Hematopoietic multipotent progenitor cell treated with erythropoietin and hydrocortisone succinate and interleukin-3 and kit ligand, for 17 days (in vitro differentiated cells): ENCODE data around the gene SLCO2B1.

Experiments used
- DNase-seq: peaks from one replicate; pipeline ENCODE4 v3.0.0-alpha.2; 2015; ENCODE audit warnings: low spot score

SLCO2B1 gene

GRCh38 chr11:75194147-75194546 lies 43.2 kb downstream of the SLCO2B1 start:
- no peak for DNase-seq

DNA sequence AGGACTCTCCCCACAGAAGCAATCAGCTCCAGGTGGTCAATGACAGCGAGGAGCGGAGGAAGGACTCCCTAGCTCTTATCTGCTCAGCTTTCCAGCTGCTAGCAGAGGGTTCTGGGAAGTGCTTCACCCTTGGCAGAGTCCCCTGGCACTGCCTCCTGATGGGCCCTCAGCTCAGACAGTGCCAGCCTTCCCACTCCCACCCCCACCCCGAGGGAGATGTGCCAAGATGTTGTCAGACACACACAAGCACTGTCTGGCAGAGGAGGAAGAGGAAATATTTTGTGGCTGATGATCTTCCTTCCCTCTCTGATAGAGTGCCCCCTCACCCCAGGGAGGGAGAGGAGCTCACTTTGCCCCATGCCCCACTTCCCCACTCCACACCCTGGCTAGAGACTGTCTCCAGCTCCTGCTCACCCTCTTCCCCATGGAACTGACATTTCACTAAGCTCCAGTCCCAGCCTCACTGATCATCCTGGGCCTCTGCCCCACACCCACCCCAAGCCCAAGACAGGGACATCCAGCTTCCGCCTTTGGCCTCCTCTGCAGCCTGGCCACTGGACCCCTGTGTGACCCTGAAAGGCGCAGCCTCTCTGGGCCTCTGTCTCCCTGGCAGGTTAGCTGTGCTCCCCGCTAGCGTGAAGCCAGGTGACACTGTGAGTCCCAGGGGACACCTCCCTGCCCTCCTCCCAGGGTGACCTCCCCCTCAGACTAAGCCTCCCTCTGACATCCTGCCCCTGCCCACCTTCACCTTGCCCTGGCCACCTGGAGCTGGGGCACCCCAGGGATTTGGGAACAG lies 44.5 kb downstream of the SLCO2B1 start:
- no peak for DNase-seq

DNA sequence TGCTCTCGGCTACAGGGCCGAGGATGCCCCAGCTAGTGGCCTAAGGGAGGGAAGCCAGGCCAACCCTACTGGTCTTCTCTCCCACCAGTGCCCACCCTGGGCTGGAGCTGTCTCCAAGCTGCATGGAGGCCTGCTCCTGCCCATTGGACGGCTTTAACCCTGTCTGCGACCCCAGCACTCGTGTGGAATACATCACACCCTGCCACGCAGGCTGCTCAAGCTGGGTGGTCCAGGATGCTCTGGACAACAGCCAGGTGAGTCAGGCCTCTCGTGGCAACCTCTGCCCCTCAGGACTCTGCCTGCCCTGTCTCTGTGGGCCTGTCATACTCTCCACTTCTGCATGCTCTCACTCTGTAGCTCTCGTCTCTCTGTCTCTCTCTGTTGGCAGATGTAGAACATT lies 45.5 kb downstream of the SLCO2B1 start:
- no peak for DNase-seq

- DNase-seq, result no peak
These were observed 46.8 kb downstream of the SLCO2B1 start for GRCh38 chr11:75197512-75198277.

DNA sequence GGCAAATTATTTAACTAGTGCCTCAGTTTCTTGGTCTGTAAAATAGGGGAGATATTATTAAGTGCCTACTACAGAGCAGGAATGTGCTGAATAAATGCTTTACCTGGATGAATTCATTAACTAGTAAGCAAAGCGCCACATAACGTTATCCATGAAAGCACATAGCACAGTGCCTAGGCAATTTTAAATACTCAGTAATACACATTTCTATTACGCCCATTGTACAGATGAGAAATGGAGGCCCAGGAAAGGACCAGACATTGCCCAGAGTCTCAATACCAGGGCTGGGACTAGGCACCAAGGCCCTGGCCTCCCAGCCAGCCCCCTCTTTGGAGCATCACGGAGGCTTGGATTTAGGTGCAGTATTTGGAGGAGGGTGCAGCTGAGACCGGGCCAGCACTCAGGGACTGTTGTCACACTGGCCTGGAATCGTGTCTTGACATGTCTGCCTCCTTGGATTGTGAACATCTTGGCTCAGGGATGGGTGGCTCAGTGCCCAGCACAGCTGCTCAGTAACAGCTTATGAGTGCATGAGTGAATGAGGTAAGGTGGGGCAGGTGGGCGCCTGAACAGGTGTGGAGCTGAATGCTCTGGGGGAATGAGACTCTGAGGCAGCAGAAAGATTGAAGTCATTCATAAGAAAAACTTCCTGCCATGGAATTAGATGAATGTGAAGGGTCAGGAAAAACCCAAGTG lies 47.5 kb downstream of the SLCO2B1 start:
- no peak for DNase-seq

GRCh38 chr11:75199412-75199955 lies 48.6 kb downstream of the SLCO2B1 start:
- DNase-seq, result no peak

DNA sequence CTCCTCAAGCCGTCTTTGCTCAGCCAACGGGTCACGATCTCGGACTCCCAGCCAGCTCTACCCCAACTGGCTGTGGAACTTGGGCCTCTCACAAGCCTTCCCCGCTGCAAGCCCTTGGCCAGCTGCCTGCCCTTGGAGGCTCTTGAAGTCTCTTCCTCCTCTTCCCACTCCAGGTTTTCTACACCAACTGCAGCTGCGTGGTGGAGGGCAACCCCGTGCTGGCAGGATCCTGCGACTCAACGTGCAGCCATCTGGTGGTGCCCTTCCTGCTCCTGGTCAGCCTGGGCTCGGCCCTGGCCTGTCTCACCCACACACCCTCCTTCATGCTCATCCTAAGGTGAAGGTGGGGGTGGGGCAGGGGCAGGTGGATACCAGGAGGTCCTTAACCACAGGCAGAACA lies 49.1 kb downstream of the SLCO2B1 start:
- DNase-seq, result no peak

- DNase-seq, result no peak
These were observed 49.6 kb downstream of the SLCO2B1 start for GRCh38 chr11:75200531-75200930.

DNA sequence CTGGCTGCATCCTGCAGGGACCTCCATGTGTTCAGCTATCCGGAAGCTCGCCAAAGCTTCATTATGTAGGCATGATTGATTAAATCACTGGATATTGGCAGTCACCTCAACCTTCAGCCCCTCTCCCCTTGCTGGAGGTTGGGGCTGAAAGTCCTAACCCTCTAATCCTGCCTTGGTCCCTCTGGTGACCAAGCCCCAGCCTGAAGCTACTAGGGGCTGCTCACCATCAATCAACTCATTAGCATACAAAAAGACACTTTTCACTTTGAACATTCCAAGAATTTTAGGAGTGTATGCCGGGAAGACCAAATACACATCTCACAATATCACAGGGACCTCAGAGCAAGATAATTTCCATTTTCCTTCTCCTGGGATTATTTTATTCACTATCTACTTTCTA lies 50.9 kb downstream of the SLCO2B1 start:
- DNase-seq, result no peak

- no peak for DNase-seq
These were observed 51.3 kb downstream of the SLCO2B1 start for GRCh38 chr11:75202195-75202594.

GRCh38 chr11:75203138-75203537 lies 52.2 kb downstream of the SLCO2B1 start:
- DNase-seq, result no peak

DNA sequence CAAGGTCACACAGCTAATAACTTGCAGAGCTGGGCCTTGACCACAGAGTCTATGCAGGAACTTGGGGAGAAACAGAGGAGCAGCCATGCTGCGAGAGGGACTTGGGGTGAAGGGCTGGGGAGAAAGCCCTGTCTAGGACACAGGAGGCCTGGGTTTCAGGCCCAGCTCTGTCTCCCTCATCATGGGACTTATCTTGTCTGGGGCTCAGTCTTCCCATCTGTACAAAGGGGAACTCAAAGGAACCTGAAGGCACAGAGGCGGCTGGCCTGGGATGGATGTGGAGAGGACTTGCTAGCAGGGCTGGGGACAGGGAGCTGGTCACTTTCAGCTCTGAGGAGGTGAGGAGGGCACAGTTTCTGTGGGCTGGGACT lies 52.7 kb downstream of the SLCO2B1 start:
- DNase-seq, result no peak

DNA sequence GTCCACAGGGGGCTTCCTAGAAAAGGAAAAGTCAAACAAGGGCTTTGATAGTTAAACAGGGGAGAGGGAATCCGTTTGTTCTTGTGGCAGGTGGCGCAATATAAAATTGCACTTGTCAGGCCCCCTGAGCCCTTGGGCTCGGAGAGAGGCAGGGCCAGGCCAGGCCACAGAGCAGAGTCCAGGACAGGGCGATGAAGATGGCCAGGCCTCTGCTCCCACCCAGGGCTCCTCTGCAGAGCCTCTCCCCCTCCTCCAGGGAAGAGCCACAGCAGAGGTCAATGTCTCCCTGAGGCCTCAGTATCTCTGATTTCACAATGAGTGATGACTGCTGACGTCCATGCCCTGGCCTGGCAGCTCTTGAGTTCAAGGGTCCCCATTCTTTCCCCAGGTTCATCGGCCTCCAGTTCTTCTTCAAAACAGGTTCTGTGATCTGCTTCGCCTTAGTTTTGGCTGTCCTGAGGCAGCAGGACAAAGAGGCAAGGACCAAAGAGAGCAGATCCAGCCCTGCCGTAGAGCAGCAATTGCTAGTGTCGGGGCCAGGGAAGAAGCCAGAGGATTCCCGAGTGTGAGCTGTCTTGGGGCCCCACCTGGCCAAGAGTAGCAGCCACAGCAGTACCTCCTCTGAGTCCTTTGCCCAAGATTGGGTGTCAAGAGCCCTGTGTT lies 53.2 kb downstream of the SLCO2B1 start:
- no peak for DNase-seq

GRCh38 chr11:75204685-75205563 lies 54.0 kb downstream of the SLCO2B1 start:
- peak; percentile 76 for DNase-seq

GRCh38 chr11:75205564-75206020 lies 54.7 kb downstream of the SLCO2B1 start:
- no peak for DNase-seq

DNA sequence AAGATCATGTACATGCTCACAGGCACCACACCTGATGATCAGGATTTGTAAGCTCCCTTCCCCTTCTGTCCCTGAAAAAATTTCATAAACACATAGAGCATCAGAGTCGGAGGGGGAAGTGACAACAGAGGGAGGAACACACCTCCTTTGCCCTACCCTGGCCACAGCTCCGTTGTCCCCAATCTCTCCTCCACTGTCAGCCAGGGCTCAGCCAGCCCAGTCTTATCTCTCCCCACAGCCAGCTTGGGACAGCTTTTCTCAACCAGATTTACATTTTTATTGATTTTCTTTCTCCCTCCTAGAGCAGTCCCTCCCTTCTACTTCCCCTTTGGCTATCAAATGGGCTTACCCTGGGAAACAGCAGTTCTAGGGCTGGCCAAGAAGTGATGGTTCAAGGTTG lies 57.5 kb downstream of the SLCO2B1 start:
- no peak for DNase-seq

DNA sequence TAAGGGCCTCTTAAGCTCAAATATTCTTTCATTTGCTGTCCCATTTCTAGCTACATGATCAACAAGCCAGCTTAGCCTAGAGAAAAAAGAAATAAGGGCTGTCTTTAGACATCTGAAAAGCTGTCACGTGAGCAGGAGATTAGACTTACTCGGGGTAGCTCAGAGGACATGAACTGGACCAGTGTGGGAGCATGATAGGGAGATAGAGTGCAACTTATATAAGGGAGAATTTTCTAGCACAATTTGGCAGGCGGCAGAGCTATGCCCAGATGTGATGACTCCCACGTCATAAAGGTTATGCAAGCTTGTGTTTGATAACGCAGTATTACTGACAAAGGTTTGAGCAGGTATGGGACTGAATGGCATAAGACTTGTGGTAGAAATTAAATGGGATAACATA lies 61.5 kb downstream of the SLCO2B1 start:
- no peak for DNase-seq

- peak; percentile 30 for DNase-seq
These were observed 63.5 kb downstream of the SLCO2B1 start for GRCh38 chr11:75214411-75214821.

- DNase-seq, result no peak
These were observed 63.9 kb downstream of the SLCO2B1 start for GRCh38 chr11:75214843-75215242.

GRCh38 chr11:75219869-75220268 lies 69.0 kb downstream of the SLCO2B1 start:
- DNase-seq, result no peak
